HCEC 1CT (cell line): ENCODE data around the gene SMIM12.
A peak's percentile ranks its signal among the peaks of the same experiment; 100 is the strongest.

Source experiments
- DNase-seq: peaks from one replicate; pipeline ENCODE4 v3.0.0-alpha.2; 2017

Gene SMIM12, protein sequence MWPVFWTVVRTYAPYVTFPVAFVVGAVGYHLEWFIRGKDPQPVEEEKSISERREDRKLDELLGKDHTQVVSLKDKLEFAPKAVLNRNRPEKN

DNA sequence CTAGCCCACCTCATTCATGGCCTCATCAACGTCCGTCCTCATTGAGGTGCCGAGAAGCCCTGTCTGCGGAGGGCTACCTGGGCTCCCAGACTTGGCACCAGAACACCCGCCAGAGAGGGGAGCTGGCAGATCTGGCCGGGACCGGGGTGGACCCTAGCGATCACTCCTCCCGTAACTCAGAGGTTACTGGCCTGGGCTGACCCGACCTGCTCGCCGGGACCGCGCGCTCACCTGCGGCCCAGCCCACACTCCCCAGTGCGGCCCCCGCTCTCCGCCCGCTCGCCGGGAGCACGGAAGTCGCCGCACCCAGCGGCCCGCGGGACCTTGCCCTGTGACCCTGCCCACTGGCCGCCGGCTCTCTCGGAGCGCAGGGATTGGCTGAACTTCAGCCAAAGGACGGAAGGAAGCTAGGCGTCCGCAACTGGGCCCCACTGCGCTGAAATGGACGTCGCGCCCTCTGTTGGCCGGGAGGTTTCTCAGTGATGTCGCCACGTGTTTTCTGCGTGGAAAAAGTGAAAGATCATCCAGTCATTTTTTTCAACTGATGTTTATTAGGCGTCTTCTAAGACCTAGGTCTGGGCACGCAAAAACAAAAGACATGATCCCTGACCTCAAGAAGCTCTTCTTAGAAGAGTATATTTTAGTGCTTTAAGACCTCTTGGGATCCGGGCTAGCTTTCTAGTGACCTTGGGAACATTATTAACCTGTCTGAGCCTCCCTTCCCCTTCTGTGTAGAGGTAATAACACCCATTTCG, at the start of gene SMIM12:
SMIM12 (minus strand) TSS at position 304 of the 755 bp plus-strand sequence. CDS start 3,772 bp downstream, outside the sequence.
- DNase-seq, result peak; percentile 92

DNA sequence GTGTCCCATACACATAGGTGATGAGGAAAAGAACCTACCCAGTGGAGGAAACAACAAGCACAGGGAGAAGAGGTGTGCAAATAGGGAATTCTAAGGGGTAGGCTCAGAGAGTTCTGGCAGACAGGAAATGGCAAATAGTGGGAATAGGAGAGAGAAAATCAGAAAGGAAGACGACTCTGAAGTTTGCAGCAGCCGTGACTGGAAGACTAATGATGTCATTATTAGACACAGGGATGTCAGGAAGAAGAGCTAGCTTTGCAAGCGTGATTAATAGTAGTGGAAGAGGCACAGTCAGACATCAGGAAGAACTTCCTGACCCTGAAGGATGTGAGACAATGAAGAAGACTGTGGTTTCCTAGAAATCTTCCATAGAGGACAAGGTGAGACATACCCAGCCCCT, 48.8 kb upstream of the SMIM12 start:
- no peak for DNase-seq

DNA sequence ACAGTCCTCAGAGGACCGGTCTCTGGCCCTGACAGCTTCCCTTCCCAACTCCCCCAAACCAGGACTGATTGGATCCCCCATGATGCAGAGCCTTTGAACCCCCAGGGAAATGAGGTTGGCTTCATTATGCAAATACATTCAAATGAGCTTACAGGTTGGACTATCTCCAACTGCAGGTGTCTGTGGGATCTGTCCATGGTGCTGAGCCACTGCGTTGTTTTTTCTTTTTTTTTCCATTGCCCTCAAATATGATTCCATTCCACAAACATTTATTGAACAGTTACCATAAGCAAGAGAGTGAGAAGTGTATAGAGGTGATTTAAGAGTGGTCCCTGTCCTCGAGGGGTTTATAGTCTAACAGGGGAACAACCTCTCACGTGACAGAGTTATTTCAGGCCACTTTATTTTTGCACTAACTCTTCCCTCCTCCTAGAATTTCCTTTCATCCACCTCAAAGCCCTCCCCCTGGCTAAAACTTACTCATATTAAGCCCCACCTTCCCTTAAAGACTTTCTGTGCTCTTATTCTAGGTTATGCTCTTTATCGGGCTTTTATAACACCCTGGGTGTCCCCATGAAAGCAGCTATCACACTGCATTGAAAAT, 48.0 kb upstream of the SMIM12 start:
- no peak for DNase-seq

DNA sequence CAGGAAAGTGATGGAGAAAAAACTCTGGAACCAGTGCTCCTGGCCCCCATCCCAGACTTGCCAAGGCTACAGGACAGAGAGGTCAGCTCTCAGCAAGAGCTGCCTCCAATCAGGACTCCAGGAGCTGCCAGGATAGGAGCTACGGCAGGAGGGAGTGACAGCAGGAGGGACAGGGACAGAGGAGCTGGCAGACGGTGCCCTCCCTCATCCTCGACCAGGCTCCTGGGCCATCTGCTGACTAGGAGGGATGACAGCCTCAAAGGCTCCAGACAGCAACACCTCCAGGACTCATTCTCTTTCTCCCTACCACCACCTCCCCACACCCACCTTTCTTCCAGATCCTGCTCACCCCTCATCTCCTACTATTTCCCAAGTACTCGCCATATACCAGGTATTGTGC, 47.2 kb upstream of the SMIM12 start:
- no peak for DNase-seq

GRCh38 chr1:34906222-34906621, 46.7 kb upstream of the SMIM12 start:
- DNase-seq, result no peak

DNA sequence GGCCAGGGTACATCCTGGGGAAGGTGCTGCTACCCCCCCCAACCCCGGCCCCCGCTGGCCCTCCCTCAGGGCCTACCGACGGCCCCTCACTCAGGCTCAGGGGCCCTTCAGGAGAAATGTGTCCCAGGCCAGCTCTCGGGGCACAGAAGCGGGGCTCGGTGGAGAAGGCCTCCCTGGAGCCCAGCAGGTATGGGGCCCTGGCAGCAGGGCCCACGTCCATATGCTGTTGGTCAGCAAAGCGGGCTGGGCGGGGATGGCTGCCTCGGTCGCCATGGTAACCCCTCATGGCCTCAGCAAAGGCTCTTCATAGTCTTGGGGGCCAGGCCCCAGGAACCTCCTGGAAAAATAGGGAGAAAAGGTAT, 45.5 kb upstream of the SMIM12 start:
- DNase-seq, result no peak

GRCh38 chr1:34904236-34905097, 44.9 kb upstream of the SMIM12 start:
- DNase-seq, result no peak

- no peak for DNase-seq
Measured at GRCh38 chr1:34901919-34902318, 42.4 kb upstream of the SMIM12 start.

DNA sequence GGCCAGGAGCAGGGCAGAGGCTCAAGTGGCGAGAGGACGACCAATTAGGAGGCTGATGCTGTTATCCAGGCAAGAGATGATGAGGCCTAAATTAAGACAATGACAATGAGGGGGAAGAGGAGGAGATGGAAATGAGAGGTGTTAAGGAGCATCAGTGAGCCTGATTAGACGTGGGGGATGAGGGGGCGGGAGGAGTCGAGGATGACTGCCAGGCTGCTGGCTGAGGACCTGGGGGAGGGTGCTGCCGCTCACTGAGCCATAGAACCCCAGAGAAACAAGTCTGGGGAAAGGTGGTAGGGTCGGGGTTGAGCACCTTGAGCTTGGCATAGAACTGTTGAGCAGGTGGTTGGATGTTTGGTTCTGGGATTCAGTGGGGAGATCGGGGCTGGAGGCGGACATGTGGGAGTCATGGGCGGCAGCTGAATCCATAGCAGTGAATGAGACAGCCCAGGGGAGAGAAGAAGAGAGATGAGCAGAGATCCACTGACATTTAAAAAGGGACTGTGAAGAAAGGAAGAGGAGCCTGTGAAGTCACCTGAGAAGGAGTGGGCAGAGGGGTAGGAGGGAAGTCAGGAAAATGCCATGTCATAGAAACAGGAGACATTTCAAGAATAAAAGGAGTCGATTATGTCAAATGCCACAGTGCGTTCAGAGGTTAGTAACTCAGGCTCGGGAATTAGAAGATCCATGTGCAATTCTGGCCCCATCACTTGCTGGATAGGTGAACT, 41.4 kb upstream of the SMIM12 start:
- no peak for DNase-seq

- DNase-seq, result no peak
Measured at GRCh38 chr1:34899906-34900305, 40.4 kb upstream of the SMIM12 start.

- no peak for DNase-seq
Measured at GRCh38 chr1:34899471-34899870, 39.9 kb upstream of the SMIM12 start.

DNA sequence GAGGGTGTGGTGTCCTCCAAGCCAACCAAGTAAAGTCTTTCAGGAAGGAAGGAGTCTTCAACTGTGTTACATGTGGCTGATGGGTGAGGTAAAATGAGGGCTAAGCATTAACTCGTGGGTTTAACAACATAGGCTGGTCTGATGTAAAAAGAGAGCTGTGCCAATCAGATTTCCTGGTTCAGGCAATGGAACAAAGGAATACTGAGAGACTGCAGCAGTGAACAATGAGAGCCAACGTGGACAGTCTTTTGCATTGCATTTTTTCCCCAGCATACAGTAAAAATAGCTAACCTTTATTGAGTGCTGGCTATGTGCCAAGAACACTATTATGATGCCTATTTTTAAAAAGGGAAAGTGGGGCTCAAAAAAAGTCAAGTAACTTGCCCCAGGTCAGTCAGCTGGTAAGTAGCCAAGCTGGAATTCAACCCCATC, 38.8 kb upstream of the SMIM12 start:
- DNase-seq, result no peak

- DNase-seq, result no peak
Measured at GRCh38 chr1:34896612-34897011, 37.1 kb upstream of the SMIM12 start.

GRCh38 chr1:34889705-34890104, 30.2 kb upstream of the SMIM12 start:
- no peak for DNase-seq

DNA sequence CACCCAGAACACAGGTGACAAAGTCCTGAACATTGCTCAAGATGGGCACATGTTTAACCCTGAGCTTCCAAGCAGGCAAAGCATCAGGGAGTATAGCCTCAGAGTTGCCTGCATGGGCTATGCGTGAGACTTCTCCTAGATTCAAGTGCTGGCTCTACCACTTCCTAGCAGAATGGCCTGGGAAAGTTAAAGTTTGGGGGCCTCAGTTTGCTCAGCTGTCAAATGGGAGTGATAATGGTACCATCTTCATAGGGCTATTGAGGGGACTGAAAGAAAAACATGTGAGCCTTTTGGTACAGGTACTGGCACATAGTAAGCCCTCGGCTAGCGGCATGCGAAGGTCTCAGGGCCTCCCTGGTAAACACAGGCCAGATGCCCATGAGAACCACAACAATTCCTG, 28.0 kb upstream of the SMIM12 start:
- DNase-seq, result no peak

- no peak for DNase-seq
Measured at GRCh38 chr1:34885405-34886247, 26.1 kb upstream of the SMIM12 start.

- DNase-seq, result no peak
Measured at GRCh38 chr1:34884961-34885360, 25.4 kb upstream of the SMIM12 start.

- DNase-seq, result no peak
Measured at GRCh38 chr1:34884536-34884935, 25.0 kb upstream of the SMIM12 start.

DNA sequence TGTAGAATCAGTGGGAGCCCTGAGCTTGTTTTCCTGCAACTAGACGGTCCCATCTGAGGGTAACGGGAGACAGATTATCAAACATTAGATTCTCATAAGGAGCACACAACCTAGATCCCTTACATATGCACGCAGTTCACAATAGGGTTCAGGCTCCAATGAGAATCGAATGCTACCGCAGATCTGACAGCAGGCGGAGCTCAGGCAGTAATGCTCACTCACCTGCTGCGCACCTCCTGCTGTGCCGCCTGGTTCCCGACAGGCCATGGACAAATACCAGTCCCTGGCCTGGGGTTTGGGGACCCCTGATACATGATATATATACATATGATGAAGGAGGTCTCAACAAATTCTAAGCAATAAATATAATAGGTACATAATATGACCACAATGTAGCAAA, 19.7 kb upstream of the SMIM12 start:
- no peak for DNase-seq

DNA sequence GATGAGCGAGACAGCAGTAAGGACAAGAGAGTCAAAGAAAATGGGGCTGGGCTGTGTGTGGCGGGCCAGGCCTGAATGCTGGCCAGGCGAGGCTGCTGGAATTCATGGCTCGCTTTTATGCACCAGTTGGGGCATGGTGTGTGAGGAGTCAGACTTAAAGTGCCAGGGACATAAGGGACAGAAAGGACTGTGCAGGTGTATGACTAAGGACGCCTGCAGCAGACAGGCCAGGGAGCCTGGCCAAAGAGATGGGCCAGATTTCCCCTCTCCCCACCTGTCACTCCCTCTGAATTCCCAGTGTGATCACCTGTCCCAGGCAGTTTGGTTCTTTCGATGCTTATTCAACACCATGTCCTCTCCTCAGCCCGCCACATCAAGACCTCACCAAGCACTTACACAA, 16.9 kb upstream of the SMIM12 start:
- no peak for DNase-seq

DNA sequence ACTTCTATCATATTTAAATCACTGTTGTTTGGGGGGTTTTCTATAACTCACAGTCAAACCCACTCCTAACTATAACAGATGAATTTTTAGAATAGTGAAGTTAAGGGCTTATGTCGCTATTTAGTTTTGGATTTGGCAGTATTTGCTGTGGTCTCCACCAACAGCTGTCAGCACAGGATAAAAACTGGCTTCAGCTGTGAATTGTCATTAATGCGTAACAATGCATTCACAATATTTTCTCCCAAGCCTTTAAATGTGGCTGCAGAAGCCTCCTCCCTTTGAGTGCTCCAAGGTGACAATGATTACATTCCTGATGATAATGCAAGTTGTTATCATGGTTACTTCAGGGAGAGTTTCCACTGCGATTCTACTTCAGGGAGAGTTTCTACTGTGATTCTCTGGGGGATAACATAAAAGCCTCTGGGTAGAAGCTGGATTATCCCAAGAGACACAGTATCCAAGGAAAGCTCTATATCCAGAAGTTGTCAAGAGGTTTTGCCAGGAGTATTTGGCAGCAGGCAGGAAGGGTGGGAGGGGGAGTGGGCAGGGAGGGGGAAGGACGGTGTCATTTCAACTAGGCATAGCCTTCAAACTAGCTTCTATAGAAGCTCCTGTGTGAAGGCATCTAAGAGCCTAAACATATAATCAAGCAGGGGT, 14.9 kb upstream of the SMIM12 start:
- DNase-seq, result no peak
